Cardiac fibroblast (primary cell): ENCODE data around the gene YLPM1.

Experiments used
- DNase-seq, 2 donors: peaks; one replicate each; pipeline versions ENCODE4 v3.0.0 to v3.0.0-alpha.2; 2010; ENCODE audit warnings: low read depth in 2 of 2
- H3K4me3 ChIP-seq, 2 donors: replicated peaks in 1 of 2; 1 replicate in 1 of 2; 2 replicates in 1 of 2; pipeline ENCODE4 v1.5.1; 2011; ENCODE audit warnings: low read depth in 2 of 2, low read length in 2 of 2, mild to moderate bottlenecking in 2 of 2, moderate library complexity in 1 of 2
- TF ChIP-seq, protein P1 (sequence below): IDR thresholded peaks from one replicate; pipeline ENCODE4 v1.5.1; 2011; ENCODE audit warnings: low read depth, mild to moderate bottlenecking, low read length, inconsistent platforms

The YLPM1 gene

DNA sequence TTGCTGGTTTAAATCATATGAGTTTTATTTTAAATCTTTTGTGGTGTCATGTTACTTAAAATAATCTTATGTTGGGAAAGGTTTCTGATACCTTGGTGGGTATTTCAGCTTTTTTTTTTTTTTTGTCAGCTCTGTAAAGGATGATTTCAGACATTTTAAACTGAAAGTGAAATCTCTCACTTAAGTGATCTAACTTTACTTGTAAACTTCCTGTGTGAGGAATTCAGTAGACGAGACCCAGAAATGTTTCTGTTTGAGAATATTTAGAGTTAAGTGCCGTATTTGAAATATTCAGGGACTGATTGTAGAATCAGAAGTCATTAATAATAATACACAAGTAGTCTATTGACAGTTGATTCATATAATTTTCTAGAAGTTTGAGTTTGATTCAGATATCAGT is 75.0 kb downstream of the YLPM1 start:
- DNase-seq = peak in 1 of 2 donors; percentile 40
- no peak overlapping the region for H3K4me3 ChIP-seq
- TF ChIP-seq, protein P1, sequence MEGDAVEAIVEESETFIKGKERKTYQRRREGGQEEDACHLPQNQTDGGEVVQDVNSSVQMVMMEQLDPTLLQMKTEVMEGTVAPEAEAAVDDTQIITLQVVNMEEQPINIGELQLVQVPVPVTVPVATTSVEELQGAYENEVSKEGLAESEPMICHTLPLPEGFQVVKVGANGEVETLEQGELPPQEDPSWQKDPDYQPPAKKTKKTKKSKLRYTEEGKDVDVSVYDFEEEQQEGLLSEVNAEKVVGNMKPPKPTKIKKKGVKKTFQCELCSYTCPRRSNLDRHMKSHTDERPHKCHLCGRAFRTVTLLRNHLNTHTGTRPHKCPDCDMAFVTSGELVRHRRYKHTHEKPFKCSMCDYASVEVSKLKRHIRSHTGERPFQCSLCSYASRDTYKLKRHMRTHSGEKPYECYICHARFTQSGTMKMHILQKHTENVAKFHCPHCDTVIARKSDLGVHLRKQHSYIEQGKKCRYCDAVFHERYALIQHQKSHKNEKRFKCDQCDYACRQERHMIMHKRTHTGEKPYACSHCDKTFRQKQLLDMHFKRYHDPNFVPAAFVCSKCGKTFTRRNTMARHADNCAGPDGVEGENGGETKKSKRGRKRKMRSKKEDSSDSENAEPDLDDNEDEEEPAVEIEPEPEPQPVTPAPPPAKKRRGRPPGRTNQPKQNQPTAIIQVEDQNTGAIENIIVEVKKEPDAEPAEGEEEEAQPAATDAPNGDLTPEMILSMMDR = no peak

DNA sequence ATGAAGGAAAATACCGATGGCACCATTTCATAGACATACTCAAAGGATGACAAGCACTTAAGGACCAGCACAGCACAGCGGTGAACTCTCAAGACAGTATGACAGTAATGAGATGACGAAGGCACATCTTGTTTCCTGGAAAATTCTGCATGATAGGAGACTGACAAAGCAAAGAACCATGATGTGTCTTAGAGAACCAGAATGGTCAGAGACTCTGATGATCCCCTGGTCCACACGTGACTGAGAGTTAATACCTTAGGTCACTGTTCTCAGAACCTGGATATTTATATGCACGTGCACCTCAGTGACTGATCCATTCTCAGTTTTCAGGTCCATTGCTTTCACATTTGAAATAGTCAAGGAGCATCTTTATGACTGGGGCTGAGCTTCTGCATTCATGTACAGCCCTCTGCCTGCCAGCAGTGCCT is 77.5 kb downstream of the YLPM1 start:
- H3K4me3 ChIP-seq = no peak overlapping the region
- DNase-seq = no peak
- TF ChIP-seq, protein P1 = no peak

DNA sequence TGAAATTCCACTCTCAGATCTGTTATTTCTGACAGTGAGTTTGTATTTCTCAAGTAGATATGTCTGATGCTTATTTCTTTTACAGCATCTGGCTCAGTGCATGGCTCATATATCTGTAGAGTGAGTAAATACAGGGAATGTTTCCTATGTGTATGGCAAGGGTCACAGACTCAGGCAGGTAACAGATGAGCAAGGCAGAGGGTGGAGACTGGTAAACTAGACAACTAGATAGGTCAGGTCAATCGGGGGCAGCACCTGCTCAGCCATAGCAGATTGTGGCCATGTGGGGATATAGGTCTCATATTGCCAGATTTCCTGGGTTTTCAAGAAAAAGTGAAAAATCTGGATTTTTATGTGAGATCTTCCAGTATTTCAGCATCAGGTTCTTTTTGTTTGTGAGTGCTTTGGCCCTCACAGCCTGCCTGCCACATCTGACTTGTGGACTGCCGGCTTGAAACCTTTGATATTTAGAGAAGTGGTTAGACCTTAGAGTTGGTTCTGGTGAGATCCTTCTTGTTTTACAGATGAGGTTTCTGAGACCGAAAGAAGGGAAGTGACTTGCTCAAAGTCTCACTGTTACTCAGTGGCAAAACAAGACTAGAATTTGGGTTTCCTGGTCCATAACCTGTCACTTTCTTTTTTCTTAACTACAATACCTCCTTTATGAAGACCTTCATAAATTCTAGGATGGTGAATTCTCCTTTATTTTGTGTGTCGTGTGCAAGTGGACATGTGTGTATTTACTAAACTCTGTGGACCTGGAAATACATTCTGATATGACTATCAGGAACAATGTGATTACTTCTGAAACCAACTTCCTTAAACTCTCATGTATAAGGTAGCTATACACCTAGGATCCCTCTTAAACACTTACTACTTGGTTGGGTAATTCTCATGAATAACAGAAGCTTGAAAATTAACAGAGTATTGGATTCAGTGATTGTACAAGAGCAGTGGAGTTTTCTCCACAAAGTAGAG is 78.4 kb downstream of the YLPM1 start:
- TF ChIP-seq, protein P1 = no peak
- no peak for DNase-seq

DNA sequence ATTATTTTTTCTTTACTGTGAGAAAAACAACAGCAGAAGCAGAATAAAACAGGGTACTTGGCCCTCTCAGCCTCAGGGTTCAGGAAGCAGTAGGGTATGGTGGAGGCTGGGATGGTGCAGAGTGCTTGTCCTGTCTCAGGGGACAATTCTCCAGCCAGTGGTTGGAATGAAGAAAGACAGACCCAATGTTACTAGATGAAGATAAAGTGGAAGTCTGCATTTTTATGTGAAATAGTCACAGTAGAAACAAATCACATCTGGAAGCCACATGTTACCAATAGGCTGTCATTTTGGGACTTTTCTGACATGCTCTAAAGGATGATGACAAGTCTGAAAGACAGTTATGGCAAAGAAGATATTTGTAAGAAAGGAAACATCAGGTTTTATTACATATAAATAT is 80.5 kb downstream of the YLPM1 start:
- TF ChIP-seq, protein P1 = peak; percentile 27
- no peak overlapping the region for H3K4me3 ChIP-seq
- peak; percentile 68 to 78 for DNase-seq

More for the DNA sequence above, 78.4 kb downstream of the YLPM1 start:
- H3K4me3 ChIP-seq = no peak overlapping the region

DNA sequence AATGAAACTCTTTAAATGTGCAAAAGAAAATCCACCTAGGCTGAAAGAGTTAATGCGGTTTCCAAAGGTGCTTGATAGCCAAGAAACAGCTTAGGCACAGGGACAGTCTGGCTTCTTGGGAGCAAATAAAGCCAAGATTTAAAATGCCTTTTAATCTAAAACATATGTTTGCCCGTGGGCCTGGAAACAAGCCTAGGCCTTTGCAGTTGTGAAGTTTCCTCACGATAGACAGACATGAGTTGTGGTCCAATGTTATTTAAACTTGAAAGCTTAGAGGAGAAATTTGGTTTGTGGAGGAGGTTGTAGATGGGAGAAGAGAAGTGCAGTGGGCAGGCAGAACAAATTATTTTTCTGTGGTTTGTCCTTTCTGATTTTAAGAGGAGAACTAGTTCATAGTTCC is 83.1 kb downstream of the YLPM1 start:
- peak; percentile 20 to 64 for DNase-seq
- TF ChIP-seq, protein P1 = no peak

DNA sequence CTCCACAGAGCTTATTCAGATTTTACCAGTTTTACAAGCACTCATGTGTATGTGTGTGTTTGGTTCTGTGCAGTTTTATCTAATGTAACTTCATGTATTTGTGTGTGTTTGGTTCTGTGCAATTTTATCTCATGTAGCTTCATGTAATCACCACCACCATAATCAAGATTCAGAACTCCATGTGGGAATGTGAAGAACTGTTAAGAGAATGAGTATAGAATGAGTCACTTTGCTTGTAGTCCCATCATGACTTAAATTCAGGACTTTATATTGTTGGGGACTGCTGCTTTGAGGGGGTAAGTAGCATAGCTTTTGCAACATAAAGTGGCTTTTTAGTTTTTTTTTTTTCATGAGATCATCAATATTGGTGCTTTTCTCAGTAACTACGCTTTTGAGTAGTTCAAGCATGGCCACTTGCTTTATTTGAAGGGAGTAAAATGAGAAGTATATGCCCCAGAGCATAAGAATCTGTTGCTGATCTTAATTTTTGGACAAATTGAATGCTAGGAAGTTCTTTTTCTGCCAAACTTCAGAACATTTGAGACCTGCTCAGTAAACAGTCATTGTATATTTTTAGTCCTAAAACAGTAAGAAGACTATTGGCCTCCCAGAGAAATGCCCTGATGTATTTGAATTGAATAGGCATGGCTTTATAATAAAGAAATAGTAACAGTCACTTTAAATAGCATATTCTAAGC is 84.0 kb downstream of the YLPM1 start:
- peak; percentile 26 to 66 for DNase-seq
- H3K4me3 ChIP-seq = no peak overlapping the region
- TF ChIP-seq, protein P1 = no peak

More for the DNA sequence above, 83.1 kb downstream of the YLPM1 start:
- no peak overlapping the region for H3K4me3 ChIP-seq
